ENCODE data around the gene AXIN1.
"Not testable (repeated sequence)": the region's sequence is repeated elsewhere in the genome, so short reads cannot be mapped to it uniquely, and the experiment has no call there.

AXIN1 gene

DNA sequence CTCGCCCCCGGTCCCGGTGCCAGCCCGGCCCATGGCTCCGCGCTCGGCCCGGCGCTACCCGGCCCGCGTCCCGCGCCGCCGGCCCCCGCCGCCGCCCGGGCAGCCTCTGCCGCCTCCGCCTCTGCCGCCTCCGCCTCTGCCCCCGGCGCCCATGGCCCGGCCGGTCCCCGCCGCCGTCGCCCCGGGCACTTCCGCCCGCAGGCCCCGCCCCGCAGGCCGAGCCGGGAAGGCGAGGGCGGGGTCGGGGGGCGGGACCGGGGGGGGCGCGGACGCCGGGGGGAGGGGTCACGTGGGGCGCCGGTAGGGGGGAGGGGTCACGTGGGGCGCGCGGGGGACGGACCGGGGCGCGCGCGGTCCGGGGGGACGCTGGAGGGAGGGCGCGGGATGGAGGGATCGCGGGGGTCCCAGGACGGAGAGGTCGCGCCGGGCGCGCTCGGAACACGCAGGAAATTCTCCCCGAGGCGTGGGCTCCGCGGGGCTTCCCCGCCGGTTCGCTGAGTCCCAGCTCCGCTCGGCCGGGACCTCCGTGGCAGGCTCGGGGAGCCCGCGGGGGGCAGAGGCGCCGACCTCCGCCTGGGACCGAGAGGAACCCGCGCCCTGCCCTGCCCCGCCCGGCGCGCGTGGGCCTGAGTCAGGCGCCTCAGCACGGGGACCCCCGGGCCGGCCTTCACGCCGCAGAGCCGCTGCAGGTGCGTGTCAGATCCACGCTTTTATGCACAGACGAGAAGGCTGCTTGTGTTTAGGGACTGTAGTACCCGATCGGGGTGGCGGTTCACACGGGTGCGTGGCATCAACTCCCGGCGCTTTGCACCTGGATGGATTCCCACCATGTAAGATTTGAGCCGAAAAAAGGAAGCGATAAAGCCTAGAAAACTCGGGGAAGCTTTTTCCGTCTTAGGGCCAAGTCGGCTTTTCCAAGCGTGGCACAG, 29.5 kb upstream of the AXIN1 start, which contains the start of gene PGAP6:
PGAP6 (minus strand) TSS at position 190 of the 929 bp plus-strand sequence; CDS start at position 33, 157 bp downstream.
- peak; percentile 30 for FAIRE-seq

DNA sequence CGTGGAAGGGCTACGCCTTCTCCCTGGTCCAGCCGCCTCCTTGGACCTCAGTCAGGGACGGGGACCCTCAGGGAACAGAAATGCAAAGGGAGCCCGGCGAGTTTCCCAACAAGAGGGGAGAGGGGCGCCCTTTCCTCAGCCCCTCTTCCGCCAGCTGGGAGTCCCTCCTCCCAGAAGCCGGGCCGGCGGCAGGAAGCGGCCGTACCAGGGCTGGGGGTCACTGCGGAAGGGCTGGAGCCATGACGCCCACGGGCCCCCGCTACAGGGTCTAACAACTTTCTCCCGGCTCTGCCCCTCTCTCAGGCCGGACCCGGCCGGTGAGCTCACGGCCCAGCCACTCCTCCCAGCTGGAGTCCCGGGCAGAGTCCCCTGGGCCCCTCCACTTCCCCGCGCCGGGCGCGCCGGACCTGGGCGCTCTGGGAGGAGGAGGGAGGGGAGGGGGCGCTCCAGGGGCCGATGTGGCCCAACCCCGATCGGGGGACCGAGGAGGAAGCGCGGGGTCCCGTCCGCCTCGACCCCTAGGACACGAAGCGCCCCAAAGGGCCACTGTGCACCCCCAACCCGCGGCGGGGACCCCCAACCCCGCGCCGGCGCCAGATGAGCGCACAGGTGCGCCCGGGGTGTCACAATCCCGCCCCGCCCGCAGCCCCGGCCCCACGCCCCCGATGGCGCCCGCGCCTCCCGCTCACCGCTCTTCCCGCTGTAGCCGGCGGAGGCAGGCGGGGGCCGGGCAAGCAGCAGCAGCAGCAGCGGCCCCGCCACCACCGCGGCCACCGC, 28.7 kb upstream of the AXIN1 start:
- peak; percentile 30 for DNase-seq (ENCODE audit: low spot score)
- no peak for FAIRE-seq

More for the DNA sequence above, 29.5 kb upstream of the AXIN1 start, which contains the start of gene PGAP6:
- DNase-seq (ENCODE audit: low spot score): peak; percentile 89

DNA sequence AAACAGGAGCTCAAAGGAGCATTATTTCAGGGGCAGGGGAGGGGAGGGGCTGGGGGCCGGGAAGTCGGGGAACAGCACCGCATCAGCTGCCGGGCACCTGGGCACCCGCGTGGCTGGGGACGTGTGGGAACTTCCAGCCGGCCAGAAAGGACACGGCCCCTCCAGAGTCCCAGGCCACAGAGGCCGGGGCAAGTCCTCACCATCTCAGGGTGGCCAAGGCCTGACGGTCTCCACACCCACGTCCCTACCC, 28.2 kb upstream of the AXIN1 start:
- FAIRE-seq: no peak

DNA sequence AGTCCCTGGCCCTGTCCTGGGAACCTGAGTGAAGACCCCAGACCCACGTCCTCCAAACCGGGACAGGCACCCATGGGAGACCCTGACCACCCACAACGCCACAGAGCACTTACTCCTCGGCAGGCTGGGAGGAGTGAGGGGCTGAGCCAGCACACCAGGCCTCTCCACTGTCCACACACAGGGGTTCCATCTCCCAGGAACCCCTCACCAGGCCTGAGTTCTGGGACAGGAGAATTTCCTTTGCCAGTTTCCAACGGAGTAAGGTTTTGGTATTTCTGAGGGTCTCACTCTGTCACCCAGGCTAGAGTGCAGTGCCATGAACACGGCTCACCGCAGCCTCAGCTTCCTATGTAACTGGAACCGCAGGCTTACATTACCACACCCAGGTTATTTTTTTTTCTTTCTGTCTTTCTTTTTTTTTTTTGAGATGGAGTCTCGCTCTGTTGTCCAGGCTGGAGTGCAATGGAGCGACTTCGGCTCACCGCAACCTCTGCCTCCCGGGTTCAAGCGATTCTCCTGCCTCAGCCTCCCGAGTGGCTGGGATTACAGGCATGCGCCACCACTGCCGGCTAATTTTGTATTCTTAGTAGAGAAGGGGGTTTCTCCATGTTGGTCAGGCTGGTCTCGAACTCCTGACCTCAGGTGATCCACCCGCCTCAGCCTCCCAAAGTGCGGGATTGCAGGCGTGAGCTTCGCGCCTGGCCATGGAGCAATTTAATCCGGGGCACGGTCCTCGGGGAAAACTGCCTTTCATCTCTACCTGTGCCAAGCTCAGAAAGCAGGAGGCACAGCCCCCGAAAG, 27.6 kb upstream of the AXIN1 start:
- DNase-seq (ENCODE audit: low spot score) (no peak), FAIRE-seq (no peak)

More for the DNA sequence above, 28.2 kb upstream of the AXIN1 start:
- DNase-seq (ENCODE audit: low spot score): no peak

DNA sequence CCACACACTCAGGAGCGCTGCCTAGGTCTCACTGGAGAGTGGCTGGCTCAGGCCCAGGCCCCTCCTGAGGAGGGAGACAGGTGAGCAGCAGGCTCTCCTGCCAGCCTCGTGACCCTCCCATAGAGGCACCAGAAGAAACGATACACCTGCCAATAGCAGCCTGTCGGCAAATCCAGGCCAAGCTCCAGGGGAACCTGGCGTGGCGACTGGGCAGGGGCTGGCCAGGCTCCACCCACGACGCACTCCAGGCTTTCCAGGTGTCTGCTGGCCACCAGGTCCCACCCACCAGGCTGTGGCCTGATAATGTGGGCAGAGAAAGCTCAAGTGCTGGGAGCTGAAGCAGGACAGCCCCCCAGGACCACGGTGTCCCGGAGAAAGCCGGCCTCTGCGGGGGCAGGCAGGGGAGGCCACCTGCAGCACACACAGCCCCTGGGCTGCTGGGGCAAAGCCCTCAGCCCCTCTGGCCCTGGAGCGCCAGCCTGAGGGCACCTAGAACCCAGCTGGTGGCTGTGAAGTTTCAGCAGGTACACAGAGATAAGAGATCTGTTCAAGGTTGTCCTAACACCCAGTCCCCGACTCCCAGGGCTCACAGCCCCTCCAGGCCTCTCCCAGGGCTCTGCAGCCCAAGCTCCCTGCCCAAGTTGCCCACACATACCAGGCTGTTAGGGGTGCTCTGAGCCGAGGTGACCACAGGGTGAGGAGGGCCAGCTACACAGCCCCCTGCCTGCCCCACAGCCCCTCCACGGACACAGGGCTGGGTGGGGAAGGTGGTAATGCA, 26.8 kb upstream of the AXIN1 start:
- FAIRE-seq: no peak
- no peak for DNase-seq (ENCODE audit: low spot score)

DNA sequence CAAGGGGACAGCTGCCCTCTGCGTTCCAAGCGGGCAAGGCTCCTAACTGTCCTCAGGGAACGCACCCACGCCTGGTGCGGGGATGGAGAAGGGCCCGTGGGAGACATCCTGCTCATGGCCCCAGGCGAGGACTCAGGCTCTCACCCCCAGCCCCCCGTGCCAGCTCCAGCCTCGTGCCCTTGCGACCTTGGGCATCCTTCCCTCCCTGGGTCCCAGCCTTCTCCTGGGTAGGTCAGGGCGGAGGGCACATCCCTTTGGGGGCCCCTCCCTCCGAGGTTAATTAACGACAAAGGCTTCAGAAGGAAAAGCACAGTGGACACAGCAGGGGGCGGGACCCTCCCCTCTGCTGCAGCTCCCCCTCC, 26.3 kb upstream of the AXIN1 start:
- no peak for FAIRE-seq
- no peak for DNase-seq (ENCODE audit: low spot score)

DNA sequence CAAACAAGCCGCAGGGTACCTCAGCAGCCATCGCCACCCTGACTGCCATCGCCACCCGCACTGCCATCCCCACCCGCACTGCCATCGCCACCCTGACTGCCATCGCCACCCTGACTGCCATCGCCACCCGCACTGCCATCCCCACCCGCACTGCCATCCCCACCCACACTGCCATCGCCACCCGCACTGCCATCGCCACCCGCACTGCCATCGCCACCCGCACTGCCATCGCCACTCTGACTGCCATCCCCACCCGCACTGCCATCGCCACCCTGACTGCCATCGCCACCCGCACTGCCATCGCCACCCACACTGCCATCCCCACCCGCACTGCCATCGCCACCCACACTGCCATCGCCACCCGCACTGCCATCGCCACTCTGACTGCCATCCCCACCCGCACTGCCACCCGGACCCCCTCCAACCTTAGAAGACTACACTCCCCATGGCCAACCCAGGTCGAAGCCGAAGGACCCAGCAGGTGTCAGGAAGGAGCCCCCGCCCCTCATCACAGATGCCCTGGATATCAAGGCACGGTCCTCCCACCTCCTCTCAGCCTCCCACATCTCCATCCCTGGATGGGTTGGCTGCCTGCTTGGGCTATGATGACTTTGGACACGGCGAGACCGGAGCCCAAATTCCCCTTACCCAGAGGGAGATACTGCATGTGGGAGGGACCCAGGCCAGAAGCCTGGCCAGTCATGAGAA, 25.7 kb upstream of the AXIN1 start:
- DNase-seq (ENCODE audit: low spot score): not testable (repeated sequence)
- FAIRE-seq: peak; percentile 95

DNA sequence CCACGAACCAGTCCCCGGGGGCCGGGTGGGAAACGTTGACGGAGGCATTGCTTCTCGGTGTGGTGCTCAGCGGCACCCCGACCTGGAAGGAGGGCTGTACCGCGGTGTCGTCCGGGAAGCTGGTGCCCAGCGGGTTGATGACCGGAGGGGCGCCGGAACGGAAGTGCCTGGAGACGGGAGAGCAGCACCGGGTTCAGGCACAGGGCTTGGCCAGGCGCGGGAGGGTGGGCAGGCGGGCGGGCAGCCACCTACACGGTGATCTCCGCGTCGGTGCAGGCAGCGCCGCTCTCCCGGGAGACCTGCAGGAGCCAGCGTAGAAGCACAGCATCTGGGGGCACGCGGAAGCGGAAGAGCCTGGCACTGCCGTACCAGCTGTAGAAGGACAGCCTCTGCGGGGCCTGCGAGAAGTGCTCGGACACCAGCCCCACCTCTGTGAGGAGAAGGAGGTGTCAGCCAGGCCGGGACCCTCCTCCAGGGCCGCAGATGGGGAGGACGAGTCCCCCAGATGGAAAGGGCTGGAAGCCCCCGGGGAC, 25.0 kb upstream of the AXIN1 start:
- DNase-seq (ENCODE audit: low spot score) (no peak), FAIRE-seq (no peak)

DNA sequence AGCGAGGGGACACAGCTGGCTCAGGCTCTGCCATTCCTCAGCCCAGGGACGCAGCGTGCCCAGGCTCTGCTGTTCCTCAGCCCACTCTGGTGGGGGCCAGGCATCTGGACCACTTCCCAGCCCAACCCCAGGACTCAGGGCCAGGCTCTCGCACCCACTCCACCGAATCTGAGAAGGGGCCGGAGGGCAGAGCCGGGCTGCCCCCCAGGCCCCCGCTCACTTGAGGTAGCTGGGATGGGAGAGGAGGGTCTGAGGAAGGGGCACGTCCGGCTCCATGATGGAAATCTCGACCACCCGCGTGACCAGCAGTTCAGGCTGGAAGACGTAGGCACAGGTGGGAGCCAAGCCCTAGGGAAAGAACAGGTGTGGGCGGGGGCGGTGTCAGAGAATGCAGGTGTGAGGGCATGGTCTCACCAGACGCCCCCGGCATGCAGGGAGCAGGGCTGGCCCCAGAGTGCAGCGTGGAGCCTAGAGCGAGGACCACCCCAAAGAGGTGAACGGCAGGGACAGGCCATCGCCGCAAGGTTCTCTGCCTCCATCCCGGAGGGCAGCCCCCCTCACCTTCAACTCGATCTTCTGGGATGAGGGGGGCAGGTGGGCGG, 24.4 kb upstream of the AXIN1 start:
- DNase-seq (ENCODE audit: low spot score): no peak
- FAIRE-seq: no peak

DNA sequence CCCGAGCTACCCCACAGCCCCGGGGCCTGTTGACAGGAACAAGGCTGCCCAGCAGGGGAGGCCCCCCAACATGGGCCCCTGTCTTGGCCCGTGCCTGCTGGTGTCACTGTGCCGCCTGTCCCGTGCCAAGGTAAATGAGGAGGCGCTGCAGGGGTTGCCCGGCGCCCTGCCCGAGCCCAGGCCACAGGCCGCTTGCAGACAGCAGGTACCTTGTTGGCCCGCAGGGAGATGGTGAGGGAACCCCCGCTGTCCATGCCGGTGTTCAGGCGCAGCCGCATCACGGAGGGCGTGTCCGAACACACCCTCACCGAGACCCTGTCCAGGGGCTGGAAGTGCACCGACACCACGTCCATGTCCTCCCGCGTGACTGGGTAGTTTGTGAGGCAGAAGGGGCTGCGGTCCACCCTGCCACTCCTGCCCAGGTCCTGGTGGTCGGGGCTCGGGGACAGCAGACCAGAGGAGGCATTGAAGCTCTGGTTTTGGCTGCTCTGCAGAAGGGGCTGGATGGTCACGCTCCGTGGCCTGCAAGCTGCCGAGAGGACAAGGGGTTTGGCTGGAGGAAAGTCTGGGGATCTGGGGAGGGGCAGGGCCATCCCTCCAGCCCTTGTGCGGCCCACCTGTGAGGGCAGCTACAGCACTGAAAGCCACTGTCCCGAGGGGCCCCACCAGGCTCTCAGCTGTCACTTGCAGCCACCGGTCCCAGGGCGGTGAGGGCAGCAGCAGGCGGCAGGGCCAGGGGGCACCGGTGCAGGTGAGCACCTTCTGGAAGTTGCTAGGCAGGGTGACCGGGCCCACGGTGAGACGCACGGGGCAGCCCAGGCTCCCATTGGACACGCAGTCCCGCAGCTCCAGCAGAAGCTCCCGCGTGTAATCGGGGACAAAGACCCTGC, 23.6 kb upstream of the AXIN1 start:
- DNase-seq (ENCODE audit: low spot score) (no peak), FAIRE-seq (no peak)

DNA sequence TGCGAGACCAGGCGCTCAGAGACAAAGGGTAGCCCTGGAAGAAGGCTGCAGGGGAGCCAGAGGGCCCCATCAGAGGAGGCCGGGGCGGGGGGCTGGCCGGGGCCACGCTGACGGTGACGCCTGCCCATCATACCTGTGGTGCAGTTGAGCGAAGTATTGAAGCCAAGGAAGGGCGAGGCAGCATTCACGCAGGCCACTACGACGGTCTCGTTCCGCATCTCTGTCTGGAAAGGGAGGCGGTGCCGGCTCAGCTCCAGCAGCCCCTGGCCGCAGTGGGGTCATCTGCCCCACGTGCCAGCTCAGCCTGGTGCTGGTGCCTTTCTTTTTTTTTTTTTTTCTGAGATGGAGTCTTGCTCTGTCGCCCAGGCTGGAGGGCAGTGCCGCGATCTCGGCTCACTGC, 22.7 kb upstream of the AXIN1 start:
- FAIRE-seq (no peak), DNase-seq (ENCODE audit: low spot score) (no peak)

DNA sequence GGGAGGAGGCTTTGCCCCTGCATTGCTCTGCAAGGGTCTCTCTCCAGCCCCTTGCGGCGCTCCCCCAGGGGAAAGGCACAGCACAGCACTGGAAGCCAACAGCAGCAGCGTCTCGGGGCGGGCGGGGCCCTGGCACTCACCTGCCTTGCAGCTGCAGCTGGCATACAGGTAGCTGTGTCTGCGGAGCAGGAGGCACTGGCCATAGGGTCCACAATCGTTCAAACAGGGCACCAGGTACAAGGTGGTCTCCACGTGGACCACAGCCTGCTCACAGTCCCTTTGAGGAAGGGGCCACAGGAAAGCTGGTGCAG, 22.0 kb upstream of the AXIN1 start:
- FAIRE-seq (no peak), DNase-seq (ENCODE audit: low spot score) (no peak)

DNA sequence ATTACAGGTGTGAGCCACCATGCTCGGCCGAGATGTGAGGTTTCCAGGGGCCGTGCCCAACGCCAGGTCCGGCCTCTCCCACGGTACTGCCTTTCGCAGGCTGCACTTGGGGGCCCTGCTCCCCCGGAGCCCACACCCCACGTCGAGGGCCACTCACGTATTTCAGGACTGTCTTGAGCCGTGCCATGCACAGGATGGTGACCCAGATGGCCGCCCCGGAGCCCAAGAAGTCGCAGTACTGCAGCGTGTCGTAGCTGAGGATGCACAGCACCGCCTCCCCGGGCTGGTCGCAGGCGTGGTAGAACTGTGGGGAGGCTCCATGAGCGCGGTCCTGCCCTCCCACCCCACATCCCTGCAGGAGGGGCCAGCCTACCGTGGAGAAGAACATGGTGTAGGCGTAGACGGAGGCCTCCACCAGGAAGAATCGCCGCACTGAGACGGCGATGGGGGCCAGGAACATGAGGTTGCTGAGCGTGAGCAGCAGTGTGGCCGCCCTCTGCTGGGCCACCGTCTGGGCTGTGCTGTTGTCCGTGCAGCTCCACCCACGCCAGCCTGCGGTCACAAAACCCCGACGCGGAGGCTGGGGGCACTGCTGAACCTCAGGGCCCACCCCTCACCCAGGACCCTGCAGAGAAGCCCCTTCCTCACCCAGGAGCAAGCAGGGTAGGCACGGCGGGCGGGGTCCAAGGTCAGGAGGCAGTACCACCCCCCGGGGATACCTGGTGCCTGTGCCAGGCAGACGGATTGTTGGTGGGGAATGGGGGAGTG, 21.5 kb upstream of the AXIN1 start:
- no peak for FAIRE-seq
- DNase-seq (ENCODE audit: low spot score): no peak

DNA sequence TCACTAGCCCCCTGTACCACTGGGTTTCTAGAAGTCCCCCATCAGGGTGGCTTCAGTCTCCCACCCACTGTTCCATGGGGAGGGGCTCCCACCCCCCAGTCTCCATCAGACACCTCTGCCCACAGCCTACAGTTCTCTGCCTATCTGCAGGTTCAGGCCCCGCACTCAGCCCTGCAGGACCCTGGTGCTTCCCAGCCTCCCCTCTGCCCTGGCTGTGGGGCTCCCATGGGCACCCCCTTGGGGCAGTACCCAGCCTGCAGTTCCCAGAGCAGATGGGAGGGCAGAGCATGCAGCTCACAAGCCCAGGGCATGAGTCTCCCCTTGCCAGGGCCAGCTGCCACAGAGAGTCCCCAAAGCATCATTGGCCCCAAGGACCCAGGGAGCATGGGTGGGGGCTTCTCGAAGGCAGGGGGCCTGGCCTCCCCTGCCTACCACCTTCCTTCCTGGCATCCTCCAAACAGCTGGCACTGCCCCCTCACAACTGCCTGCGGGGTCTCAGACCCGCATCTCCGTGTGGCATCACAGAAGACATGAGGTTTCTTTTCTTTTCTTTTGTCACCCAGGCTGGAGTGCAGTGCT, 20.6 kb upstream of the AXIN1 start:
- no peak for FAIRE-seq
- DNase-seq (ENCODE audit: low spot score): no peak

DNA sequence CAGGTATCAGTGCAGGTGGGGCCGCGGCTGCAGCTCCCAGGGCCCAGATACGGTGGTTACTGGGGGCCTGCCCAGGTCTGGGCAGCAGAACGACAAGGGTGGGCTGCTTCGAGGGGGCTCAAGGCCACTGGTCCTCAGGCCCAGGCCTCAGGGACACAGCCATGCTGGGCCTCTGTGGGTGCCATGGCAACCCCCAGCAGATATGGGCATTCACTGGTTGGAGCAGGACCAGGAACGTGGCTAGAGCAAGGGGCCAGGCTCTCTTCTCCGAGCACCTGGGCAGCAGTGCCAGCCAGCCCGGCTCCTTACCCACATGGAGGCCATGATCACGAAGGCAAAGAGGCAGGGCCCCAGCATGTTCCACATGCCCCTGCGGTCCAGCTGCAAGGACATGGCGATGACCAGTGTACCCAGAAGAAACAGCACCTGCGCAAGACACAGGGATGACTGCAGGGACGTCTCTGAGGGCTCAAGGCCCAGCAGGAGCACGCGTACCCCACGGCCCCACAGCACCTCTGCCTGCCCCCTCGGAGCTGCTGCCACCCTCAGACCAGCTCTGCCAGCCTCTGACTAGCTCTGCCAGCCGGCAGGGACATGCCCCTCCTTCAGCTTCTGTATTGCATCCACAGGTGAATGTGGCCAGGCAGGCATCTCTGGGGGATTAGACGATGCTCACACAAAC, 19.9 kb upstream of the AXIN1 start:
- DNase-seq (ENCODE audit: low spot score): no peak
- no peak for FAIRE-seq

DNA sequence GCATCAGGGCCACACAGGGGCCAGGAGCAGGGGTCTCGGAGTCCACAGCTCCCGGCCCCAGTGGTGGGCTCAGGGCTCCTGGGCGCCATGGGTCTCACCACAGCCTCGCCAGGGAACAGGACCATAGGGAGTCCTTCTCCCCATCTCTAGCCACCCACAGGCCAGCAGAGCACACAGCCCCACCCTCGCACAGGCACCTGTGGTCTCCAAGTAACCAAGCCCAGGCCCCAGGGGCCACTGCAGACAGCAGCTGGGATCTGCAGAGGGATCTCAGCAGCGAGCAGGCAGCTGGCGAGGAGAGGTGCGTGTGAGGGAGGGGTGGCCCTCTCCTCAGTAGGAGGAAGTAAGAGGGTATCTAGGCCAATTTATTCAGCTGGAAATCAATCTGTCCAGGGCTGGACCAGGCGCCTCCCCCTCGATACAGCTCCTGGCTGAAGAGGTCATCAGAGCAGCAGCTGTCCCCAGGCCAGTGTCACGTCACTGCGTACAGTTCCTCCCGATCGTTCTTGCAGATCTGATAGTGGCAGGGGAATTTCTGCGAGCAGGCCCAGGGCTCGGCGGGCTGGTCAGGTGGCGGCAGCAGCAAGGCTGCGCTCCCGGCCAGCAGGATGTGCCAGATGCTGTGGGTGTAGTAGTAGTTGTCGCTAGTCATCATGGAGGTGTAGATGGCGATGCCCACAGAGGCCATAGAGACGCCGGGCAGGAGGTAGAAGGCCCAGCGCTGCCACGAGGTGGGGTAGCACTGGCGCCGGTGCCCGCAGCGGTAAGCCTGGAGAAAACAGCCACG, 19.2 kb upstream of the AXIN1 start:
- no peak for DNase-seq (ENCODE audit: low spot score)
- FAIRE-seq: no peak
